Transverse colon (tissue), 3 donors: ENCODE measurements around the gene ZMIZ1.

Experiments
- EP300 ChIP-seq: sonication (generic); formaldehyde crosslinking; IDR thresholded peaks from one replicate; pipeline ENCODE4 v1.6.1; 2017; ENCODE audit warnings: antibody characterized with exemption, low read depth
- POLR2A ChIP-seq: fragments of 450-650 bp; IDR thresholded peaks from one replicate; pipeline ENCODE4 v1.6.1; 2016; ENCODE audit warnings: antibody characterized with exemption, mild to moderate bottlenecking, moderate library complexity
- TF ChIP-seq, protein P1 (sequence below), 5 experiments: fragments of 200-600 bp in 3 of 5; fragments of 450-650 bp in 2 of 5; sonication (generic) in 3 of 5; IDR thresholded peaks; 1 replicate in 2 of 5; 2 replicates in 3 of 5; pipeline ENCODE4 v1.5.1; 2016 to 2017; ENCODE audit warnings: antibody characterized with exemption in 5 of 5, inconsistent platforms in 3 of 5, mild to moderate bottlenecking in 2 of 5, moderate library complexity in 1 of 5

DNA sequence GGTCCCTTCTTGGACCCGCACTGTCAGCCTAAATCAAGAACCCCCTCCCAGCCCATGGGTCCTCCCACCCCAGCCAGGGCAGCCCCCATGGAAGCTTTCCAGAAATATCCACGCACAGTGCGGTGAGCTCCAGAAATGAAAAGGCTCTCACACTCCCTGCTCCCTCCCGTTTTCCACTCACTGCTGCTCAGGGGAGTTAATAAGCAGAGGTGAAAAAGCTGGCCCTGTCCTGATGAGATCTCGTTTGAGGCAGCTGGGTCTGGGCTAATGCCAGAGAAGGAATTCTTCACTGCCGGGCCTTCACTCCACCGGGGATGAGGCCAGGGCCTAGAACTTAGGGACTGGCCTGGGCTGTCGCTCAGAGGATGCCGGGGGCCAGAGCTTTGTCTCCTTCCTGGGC is 102.2 kb downstream of the ZMIZ1 start:
- TF ChIP-seq POLR2A (no peak), EP300 (no peak)
- TF ChIP-seq, protein P1, sequence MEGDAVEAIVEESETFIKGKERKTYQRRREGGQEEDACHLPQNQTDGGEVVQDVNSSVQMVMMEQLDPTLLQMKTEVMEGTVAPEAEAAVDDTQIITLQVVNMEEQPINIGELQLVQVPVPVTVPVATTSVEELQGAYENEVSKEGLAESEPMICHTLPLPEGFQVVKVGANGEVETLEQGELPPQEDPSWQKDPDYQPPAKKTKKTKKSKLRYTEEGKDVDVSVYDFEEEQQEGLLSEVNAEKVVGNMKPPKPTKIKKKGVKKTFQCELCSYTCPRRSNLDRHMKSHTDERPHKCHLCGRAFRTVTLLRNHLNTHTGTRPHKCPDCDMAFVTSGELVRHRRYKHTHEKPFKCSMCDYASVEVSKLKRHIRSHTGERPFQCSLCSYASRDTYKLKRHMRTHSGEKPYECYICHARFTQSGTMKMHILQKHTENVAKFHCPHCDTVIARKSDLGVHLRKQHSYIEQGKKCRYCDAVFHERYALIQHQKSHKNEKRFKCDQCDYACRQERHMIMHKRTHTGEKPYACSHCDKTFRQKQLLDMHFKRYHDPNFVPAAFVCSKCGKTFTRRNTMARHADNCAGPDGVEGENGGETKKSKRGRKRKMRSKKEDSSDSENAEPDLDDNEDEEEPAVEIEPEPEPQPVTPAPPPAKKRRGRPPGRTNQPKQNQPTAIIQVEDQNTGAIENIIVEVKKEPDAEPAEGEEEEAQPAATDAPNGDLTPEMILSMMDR (IDR thresholded peaks at IDR 0.05) = no peak
